Kasumi-1 (cell line): ENCODE data around the gene PCCA.
"Not testable (repeated sequence)": the region's sequence is repeated elsewhere in the genome, so short reads cannot be mapped to it uniquely, and the experiment has no call there.

Experiments
- DNase-seq, 2 experiments: peaks; one replicate each; lab custom pipeline; 2025; lab: John Stamatoyannopoulos, UW

PCCA gene

DNA sequence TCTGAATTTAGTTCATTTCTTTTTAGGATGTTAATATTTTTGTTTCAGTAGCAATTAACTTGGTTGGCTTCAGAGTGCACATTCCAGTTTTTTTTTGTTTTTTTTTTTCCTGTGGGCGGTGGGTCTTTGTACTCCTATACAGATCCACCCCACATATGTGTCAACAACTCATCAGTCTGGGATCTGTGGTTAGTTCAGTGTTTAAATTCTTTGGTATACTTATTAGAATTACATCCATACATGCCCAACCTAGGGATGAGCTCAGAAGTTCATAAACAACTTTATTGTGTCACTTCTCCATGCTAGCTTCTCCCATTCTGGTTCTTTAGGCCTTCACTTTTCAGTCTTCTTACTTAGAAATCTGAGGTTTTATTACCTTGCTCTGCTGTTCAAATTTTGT is 50.9 kb downstream of the PCCA start:
- no peak for DNase-seq

DNA sequence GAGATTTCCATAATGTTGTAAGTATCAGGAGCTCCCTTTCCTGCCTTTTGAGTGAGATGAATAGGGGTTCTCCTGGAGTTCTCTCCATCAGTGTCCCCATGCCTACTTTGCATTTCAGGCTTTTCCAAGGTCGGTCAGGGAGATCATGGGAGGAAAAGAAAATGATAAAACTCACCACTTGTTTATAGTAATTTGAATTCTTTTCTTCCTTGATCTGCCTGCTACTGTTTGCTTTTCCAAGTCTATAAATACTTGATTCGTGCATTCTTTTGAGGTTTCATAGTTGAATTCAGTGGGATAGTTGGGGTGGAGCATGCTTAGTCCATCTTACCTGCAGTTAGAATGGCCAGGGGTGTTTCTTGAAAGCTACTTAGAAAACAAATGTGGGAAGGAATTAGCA is 51.5 kb downstream of the PCCA start:
- DNase-seq: no peak

DNA sequence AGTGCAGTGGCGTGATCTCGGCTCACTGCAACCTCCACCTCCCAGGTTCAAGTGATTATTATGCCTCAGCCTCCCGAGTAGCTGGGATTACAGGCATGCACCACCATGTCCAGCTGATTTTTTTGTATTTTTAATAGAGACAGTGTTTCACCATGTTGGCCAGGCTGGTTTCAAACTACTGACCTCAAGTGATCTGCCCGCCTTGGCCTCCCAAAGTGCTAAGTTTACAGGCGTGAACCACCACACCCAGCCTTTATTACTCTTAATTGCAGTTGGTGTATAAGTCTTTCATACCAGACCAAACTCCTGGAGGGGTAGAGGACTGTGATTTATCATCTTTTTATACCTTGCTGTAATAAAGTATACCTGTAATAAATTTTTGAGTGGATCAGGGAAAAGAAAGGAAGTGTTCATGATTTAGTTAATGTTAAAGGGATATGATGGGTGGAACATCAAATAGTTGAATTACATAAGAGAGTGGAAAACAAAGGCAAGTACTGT is 52.6 kb downstream of the PCCA start:
- DNase-seq: not testable (repeated sequence)

DNA sequence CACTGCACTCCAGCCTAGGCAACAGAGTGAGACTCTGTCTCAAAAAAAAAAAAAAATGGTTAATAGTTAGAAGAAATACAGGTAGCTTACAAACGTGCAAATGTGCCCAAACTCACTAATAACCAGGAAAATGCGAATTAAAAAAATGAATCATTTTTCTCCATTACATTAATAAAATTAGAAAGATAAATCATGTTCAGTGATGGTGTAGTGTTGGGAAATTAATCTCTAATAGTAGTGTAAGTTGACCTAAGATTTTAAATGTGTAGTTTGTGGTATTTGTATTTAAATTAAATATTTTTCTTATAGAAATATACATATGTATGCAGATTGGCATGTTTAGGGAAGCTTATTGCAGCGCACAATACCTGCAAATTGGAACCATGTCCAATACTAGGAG is 57.6 kb downstream of the PCCA start:
- DNase-seq: no peak

DNA sequence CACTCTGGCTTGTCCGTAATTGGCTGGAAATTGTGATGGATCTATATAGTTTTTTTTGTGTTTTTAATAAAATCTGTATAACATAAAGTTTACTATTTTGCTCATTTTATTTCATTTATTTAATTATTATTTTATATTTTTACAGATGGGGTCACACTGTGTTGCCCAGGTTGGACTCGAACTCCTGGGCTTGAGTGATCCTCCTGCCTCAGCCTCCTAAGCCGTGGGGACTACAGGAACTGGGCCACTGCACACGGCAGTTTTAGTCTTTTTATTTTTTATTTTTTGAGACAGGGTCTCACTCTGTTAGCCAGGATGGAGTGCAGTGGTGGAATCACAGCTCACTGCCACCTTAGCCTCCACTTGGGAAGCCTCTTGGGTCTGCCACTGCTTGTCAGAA is 58.9 kb downstream of the PCCA start:
- no peak for DNase-seq

DNA sequence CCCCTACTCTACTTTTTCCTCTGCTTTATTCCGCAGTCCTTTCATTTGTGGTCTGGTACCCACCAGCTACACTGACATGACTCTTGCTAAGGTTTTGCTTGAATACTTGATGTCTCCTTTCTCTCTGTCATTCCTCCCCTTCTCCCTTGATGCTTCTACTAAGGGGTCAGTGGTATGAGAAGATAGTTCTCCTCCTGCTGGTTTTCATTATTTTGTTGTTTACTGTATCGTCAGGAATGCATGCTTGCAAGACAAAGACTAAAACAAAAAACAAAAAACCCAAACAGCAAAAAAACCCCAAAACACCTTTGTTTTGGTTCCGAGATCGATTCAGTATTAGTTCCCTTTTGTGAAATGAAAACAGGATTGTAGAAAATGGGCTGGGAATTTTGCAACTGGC is 59.5 kb downstream of the PCCA start:
- no peak for DNase-seq

DNA sequence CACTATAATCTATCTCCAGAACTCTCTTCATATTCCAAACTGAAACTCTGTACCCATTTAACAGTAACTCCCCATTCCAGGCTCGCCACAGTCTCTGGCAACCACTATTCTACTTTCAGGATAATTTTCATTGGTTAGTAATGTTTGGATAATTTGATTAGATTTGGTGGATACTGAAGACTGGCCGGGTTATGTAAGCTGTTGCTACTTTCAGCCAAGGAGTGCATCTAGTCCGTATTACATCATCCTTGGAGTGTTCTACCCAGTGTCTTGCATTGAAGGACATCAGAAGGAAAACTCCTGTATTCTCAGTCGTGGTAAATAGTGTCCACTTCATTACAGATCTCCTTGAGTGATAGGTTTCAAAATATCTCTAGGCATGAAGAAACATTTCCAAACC is 60.5 kb downstream of the PCCA start:
- no peak for DNase-seq

DNA sequence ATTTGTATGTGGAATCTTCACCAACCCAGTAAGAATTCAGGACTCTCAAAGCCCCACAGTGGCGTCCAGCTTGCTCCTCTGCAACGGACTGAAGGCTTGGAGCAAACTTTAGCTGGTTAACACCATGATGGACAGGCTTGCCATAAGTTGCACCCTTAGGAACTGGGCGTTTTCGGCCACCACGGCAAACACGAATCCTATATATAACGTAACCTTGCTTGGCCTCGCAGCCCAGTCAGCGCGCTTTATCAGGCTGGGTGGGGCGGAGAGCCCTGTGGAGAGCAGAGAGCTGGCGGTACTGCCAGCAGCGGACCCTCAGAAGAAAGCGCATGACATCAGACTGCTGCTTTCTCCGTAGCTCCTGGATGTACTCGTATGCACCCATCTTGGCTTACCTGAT is 61.8 kb downstream of the PCCA start:
- not testable (repeated sequence) for DNase-seq

DNA sequence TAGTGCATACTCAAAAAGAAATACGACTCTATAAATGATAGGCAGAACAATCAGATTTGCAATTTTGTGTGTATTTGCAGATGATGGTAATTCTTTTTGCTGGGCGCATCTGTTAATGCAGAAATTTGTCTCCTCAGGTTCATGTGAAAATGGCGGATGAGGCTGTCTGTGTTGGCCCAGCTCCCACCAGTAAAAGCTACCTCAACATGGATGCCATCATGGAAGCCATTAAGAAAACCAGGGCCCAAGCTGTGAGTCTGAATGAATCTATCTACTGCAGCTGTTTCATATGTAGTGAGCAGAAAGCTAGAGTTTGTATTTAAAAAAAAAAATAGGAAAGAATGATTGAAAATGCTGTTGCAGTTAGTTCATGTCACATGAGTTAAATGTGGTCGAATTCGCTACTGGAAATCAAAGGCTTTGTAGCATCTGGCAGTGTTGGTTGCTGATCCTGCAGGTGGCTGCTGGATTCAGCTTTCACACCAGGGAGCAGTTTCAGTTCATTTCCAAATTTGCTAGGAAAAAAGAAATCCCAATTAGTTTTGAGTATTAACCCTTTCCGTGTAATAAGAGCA is 66.0 kb downstream of the PCCA start:
- DNase-seq: no peak

DNA sequence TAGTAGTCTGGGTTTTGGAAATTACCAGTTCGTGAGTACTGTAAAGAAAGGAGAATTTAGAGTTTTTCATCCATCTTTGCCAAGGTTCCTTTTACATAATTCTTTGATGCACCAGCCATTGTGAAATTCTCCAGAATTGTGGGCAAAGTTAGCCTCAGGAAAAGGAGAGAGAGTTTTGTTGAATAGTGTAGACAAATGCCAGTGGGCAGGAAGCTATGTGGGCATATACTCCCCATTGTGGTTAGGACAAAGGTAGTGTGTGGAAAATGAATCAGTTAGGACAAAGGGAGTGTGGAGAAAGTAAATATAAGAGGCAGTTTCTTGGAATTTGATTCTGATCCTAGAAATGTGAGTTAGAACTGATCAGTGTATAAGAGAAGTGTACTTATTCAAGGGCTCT is 67.9 kb downstream of the PCCA start:
- DNase-seq: peak; percentile 24 to 30

DNA sequence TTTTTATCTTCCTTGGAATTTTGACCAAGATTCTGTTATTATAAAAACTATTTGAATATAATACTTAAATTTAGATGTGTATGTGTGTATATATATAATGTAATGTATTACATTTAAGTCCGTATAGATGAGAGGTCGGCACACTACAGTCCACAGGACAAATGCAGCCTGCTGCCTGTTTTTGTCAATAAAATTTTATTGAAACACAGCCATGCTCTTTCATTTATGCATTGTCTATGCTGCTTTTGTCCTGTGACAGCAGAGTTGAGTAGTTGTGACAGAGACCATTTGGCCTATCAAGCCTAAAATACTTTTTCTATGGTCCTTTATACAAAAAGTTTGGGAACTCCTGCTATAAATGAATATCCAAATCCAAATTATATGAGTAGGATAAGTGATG is 69.7 kb downstream of the PCCA start:
- no peak for DNase-seq

DNA sequence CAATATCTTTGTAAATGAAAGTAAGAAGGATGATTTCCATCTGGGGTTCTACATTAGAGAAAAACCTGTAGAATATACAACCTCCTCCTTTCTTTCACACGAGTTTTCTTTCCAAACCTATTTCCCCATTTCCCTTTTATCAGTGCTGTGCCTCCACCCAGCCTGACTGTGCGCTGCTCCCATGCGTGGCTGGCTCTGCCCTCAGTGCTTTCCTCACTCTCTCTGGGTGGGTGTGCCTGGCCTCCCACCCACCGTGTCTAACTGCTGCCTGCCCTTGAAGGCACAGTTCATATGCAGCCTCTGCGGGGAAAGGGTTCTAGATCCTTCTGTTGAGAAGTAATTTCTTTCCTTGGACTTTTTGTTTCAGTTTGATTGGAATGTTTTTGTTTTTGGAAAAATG is 70.7 kb downstream of the PCCA start:
- DNase-seq: no peak

DNA sequence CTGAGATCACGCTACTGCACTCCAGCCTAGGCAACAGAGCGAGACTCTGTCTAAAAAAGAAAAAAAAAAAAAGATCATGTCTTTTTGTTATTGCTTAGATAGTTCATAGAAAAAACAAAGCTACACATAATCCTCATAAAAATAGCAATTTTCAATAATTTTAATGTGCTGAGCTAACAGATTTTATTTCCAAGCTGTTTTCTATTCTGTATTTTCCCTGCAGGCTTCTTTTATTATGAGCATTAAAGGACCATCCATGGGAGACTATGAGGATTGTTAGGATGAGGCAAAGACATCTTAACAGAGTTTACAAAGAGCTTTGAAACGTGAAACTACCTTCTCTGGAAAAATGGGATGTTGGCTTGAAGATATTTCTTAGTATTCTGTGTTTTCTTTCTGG is 71.6 kb downstream of the PCCA start:
- no peak for DNase-seq

DNA sequence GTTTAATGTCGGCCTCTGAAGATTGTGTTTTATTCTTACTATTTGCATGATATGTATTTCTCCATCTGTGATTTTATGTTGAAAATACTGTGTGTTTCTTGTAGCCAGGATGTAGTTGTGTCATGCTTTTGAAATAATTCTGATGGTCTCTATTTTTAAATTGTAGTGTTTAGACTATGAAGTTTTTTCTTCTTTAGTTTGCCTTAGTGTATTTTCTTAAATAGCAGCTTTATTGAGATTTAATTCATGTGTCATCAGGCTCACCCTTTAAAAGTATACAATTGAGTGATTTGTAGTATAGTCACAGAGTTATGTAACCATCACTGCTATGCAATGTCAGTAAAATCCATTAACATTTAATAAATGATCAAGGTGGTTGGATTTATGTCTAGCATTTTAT is 74.5 kb downstream of the PCCA start:
- DNase-seq: no peak

DNA sequence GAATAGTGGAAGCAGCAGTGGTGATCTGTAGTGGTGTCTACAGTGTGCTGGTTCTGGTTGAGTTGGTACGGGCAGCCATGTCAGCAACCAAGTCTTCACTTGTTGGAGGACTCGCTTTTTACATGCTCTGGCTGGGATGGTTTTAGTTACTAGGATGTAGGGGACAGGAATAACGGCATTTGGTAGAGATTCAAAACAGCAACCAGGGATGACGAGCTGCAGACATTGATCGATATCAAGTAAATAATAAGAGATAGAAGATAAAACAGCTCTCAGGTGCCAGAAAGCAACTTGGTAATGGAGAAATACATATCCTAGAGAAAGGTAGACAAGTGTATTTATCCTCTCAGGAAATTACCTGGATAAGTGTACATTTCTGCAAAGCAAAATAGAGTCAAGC is 84.3 kb downstream of the PCCA start:
- no peak for DNase-seq

DNA sequence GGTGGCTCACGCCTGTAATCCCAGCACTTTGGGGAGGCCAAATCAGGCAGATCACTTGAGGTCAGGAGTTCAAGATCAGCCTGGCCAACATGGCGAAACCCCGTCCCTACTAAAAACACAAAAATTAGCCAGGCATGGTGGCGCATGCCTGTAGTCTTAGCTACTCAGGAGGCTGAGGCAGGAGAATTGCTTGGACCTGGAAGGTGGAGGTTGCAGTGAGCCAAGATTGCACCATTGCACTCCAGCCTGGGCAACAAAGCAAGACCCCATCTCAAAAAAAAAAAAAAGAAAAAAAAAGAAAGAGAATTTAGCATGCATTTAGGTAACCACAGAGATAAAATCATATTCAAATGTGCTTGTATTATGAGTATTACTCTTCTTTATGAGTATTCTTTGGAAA is 85.6 kb downstream of the PCCA start:
- not testable (repeated sequence) for DNase-seq

DNA sequence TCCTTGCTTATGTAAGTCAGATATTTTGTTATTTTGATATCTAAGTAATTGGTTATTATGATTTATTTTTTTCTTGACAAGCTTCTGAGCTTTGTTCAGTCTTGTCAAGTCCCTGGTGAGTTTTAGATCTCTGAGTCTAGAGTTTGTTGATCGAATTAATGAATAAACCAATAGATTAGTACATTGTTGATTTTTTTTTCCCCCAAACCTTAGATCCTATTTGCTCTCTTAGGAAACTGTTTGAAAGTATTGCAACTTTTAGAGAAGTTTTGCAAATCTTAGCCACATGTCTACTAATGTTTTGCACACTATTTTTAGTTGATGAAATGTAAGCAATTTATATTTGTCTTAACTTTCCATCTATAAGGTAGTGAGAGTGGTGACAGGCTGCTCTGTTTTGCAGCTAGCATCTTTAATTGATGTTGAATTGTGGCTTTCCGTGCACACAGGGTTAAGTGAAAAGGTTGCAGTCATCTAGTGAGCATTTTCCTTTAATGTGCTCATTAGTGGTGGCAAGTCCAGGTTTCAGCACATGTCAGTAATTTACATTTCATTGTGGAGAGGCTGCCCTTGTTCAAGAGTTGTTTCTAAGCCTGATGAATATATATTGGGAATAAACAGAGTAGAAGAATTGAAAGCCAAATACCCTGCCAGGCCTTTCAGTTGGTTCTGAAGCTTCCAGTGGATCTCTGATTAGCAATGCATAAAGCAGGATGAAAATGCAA is 86.3 kb downstream of the PCCA start:
- DNase-seq: no peak

DNA sequence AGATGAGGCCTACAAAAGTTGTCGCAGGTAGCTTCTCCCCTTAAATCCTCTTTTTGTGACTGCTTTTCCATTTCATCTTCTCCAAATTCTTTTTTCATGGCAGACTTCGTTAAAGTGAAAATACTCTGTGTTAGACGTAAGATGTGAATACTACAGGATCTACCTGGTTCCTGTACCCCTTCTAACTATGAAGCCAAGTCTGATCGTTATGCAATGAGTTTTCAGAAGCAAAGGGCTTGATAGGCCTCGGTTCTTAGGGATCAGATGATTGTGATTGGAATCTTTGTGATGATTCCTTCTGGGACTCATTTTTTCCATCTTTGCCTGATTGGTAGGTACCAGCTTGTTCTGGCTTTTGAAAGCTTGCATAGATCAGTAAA is 86.9 kb downstream of the PCCA start:
- no peak for DNase-seq

DNA sequence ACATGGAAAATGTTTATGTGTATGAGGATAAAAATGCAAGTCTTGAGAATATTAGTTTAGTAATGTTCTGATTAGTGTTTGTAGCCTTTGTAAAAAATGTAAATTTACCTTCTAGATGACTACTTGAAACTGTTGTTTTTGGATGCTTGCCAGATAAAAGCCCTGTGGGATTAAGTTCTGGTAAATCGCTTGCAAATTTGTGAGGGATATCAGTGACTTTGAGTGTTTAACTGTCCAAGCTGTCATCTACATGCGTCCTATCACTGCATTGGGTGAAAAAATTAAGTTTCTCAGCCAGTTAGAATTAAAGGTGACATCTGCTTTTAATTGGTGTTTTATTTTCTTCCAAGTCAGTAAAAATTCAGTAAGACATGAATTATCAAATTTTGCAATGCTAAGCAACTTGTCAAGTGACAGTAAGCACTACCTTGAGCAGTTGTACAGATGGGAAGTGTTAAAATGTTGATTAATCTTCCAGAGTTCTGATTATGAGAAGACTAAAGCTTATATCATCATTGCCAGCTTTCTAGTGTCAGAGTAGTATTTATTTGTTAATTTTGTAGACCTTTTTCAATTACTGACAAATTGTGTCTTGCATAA is 88.0 kb downstream of the PCCA start:
- DNase-seq: no peak

DNA sequence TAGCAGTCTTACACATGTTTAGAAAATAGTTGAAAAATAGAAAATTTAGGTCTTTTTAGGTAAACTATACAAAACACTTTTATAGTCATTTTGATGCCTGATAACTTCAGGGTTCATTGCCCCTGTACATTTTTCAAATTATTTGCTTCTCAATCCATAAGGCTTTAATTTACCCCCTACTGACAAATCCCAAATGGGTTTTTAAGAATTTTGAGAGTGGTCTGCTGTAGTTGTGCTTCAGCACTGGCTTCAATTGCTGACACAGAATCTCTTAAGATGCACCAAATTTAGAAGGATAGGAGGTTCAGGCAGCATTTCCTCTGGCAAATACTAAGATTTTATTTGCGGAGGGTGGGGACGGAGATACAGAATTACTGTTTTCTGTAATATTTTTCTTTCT is 89.4 kb downstream of the PCCA start:
- DNase-seq: no peak

DNA sequence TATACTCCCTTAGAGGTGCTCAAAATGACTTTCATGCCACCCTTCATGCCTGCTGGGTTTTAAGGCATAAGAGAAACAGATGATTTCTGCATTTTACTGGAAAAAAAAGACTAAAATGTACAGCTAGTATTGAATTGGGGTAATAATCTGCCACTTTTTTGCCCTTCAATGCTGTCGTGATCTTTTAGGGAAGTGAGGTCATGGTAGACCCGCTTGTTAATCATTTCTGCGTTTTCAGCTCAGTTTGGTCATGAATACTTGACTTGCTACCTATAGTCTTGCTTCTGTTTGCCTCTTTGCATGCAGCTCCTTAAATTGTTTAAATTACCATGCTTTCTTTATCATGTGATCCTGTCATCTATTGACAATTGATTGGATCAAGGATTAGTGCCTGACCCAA is 90.4 kb downstream of the PCCA start:
- no peak for DNase-seq

DNA sequence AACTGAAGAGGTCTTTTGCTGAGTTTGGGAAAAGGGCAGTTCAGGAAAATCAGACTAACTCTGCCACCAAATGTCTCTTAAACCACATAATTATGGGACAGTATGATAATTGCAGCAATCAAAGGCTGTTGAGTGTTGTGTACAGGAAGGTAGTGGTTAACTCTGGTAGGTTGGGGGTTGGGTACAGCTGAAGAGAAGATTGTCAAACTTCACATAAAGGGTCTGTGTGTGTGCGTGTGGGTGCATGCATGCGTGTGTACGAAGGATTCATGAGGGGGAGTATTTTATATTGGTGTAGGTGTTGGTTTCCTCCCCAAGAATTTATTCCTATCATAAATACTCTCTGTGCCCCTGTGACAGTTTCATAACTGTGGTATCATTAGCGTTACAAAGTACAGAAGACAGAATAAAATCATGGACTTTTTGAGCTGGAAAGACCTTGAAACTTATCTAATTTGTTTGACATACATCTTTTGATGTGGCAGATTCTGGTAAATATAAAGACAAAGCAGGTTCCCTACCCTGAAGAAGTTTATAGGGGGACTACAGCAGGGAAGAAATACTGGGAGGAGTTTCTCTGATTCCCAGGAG is 94.1 kb downstream of the PCCA start:
- DNase-seq: no peak

DNA sequence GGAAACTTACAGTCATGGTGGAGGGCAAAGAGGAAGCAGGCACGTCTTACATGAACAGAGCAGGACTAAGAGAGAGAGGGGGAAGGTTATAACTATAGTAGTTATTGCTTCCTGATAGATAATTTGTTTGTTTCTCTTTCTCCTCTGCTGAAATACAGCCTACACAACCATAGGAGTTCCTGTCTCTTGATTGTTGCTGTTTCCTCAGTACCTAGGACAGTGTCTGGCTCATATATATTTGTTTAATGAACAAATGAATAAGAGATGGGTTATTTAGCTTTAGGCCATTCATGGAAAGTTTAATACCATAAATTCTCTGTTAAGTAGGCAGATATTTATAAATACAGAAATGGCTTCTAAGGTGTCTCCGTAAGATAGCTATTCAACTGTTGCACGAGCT is 95.2 kb downstream of the PCCA start:
- peak in 1 of 2 experiments; percentile 13 for DNase-seq
